OCI-LY3 (cell line): ENCODE data around the gene BEAN1.

Source experiments
- H2AFZ ChIP-seq: fragments of 200-600, 300-600 bp; shearing (Covaris generic); 2 replicates; pipeline ENCODE4 v1.6.0; 2014; ENCODE audit warnings: antibody characterized with exemption, low read depth, low read length
- H3K27ac ChIP-seq: fragments of 200-600, 300-600 bp; sonication (generic); 2 replicates; pipeline ENCODE4 v1.5.1; 2014; ENCODE audit warnings: mild to moderate bottlenecking, low read length, moderate library complexity, mixed read lengths
- H3K27me3 ChIP-seq: fragments of 200-600, 300-600 bp; sonication (generic); 2 replicates; pipeline ENCODE4 v1.6.1; 2014; ENCODE audit warnings: low read depth, low read length, mixed read lengths
- H3K36me3 ChIP-seq: fragments of 200-600, 300-600 bp; sonication (generic); replicated peaks from 2 replicates; pipeline ENCODE3; 2014; ENCODE audit warnings: low read depth, low read length, mixed read lengths
- H3K4me1 ChIP-seq: fragments of 300-600, 200-600 bp; sonication (generic); 2 replicates; pipeline ENCODE4 v1.6.1; 2014; ENCODE audit warnings: low read length, mixed read lengths
- H3K4me2 ChIP-seq: fragments of 200-600, 300-600 bp; sonication (generic); 2 replicates; pipeline ENCODE4 v1.6.1; 2014; ENCODE audit warnings: low read length, mixed read lengths
- H3K4me3 ChIP-seq: fragments of 300-600, 200-600 bp; sonication (generic); 2 replicates; pipeline ENCODE4 v1.5.1; 2014; ENCODE audit warnings: antibody characterized with exemption, mild to moderate bottlenecking, low read length, moderate library complexity
- H3K79me2 ChIP-seq: fragments of 300-600, 200-600 bp; shearing (Covaris generic); 2 replicates; pipeline ENCODE4 v1.6.1; 2014; ENCODE audit warnings: mild to moderate bottlenecking, low read length, mixed read lengths
- H3K9ac ChIP-seq: fragments of 300-600, 200-600 bp; shearing (Covaris generic); 2 replicates; pipeline ENCODE4 v1.6.0; 2014; ENCODE audit warnings: mild to moderate bottlenecking, low read length, moderate library complexity
- H3K9me3 ChIP-seq: fragments of 200-600, 300-600 bp; shearing (Covaris generic); 2 replicates; pipeline ENCODE4 v1.6.1; 2014; ENCODE audit warnings: low read length, mixed read lengths; ENCODE audit not compliant: insufficient read depth
- H4K20me1 ChIP-seq: fragments of 200-600, 300-600 bp; sonication (generic); 2 replicates; pipeline ENCODE4 v1.6.1; 2016; ENCODE audit warnings: low read length, mixed read lengths; ENCODE audit not compliant: insufficient read depth
- EZH2phosphoT487 ChIP-seq: fragments of 200-600 bp; shearing (Covaris generic); IDR thresholded peaks from 2 replicates; pipeline ENCODE4 v1.6.1; 2018; ENCODE audit warnings: antibody characterized with exemption, mixed run types, low read depth
- TF ChIP-seq, protein P1 (sequence below): fragments of 200-600, 300-600 bp; sonication (generic); IDR thresholded peaks from 2 replicates; pipeline ENCODE4 v1.5.1; 2014; ENCODE audit warnings: antibody characterized with exemption, low read length, low read depth

BEAN1 gene

DNA sequence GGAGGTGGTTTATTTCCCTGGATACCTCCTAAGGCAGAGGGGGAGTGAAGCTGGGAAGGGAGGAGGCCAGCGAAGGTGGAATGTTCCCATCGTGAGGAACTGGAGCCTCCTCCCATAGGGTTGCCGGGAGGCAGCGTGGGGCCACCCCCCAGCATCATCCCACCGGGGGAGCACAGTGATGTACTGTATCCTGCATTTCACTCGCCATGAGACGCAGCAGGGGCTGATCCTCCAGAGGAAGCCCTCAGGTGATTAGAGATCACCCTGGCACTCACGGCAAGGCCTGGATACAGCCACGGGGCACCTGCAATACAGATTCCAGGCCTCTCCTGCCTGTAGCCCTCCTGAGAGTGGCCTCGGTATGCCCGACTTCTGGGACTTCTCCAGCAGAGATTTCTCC, 25.5 kb upstream of the BEAN1 start:
- Histone ChIP-seq H3K36me3 (no peaks in the 10 kb centered on the region), H3K27me3 (peaks cover 33% of the 10 kb centered on the region), H3K4me3 (no peak overlapping the region), H2AFZ (no peak overlapping the region), H4K20me1 (no peaks in the 10 kb centered on the region), H3K9ac (no peak overlapping the region), H3K4me1 (no peaks in the 10 kb centered on the region; the same call in 1 of the 2 replicates), H3K4me2 (no peak overlapping the region), H3K9me3 (no peaks in the 10 kb centered on the region), H3K27ac (no peak overlapping the region), H3K79me2 (no peaks in the 10 kb centered on the region)
- TF ChIP-seq, protein P1, sequence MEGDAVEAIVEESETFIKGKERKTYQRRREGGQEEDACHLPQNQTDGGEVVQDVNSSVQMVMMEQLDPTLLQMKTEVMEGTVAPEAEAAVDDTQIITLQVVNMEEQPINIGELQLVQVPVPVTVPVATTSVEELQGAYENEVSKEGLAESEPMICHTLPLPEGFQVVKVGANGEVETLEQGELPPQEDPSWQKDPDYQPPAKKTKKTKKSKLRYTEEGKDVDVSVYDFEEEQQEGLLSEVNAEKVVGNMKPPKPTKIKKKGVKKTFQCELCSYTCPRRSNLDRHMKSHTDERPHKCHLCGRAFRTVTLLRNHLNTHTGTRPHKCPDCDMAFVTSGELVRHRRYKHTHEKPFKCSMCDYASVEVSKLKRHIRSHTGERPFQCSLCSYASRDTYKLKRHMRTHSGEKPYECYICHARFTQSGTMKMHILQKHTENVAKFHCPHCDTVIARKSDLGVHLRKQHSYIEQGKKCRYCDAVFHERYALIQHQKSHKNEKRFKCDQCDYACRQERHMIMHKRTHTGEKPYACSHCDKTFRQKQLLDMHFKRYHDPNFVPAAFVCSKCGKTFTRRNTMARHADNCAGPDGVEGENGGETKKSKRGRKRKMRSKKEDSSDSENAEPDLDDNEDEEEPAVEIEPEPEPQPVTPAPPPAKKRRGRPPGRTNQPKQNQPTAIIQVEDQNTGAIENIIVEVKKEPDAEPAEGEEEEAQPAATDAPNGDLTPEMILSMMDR = no peak
- no peak for TF ChIP-seq EZH2phosphoT487

DNA sequence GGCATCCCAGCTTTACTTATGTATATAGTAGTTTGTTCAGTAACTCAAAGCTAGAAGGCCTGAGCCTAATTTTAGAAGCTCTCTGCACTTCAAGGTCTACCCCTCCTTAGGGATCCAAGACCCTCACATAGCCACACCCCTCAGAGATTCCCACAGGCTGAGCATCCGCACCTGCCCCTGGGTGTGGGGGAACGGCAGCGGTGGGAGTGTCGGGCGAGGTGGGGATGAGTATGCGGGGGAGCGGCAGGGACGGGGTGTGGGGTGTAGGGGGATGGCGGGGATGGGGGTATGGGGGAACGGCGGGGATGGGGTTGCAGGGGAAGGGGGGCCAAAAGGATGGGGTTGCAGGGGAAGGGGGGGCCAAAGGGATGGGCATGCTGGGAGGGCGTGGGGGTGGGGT, 24.9 kb upstream of the BEAN1 start:
- Histone ChIP-seq H3K79me2 (no peaks in the 10 kb centered on the region), H3K36me3 (no peaks in the 10 kb centered on the region), H3K4me3 (no peak overlapping the region), H3K4me2 (no peak overlapping the region), H3K9me3 (no peaks in the 10 kb centered on the region), H3K9ac (no peak overlapping the region), H4K20me1 (no peaks in the 10 kb centered on the region), H2AFZ (no peak overlapping the region), H3K27ac (no peak overlapping the region), H3K4me1 (peaks cover 4% of the 10 kb centered on the region), H3K27me3 (peaks cover 35% of the 10 kb centered on the region)
- TF ChIP-seq EZH2phosphoT487 = no peak
- TF ChIP-seq, protein P1 = no peak

DNA sequence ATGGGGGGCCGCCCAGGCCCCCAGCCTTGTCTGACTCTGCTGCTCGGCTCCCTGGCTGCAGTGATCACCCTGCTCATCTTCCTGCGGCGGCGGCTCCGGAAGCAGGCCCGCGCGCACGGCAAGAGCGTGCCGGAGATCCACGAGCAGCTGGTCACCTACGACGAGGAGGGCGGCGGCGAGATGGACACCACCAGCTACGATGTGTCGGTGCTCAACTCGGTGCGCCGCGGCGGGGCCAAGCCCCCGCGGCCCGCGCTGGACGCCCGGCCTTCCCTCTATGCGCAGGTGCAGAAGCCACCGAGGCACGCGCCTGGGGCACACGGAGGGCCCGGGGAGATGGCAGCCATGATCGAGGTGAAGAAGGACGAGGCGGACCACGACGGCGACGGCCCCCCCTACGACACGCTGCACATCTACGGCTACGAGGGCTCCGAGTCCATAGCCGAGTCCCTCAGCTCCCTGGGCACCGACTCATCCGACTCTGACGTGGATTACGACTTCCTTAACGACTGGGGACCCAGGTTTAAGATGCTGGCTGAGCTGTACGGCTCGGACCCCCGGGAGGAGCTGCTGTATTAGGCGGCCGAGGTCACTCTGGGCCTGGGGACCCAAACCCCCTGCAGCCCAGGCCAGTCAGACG, 24.4 kb upstream of the BEAN1 start:
- Histone ChIP-seq H3K27me3 (peaks cover 36% of the 10 kb centered on the region), H3K4me3 (no peak overlapping the region), H3K4me2 (no peak overlapping the region), H4K20me1 (no peaks in the 10 kb centered on the region), H3K9ac (no peak overlapping the region), H3K79me2 (no peaks in the 10 kb centered on the region), H2AFZ (no peak overlapping the region), H3K4me1 (peaks cover 5% of the 10 kb centered on the region), H3K27ac (no peak overlapping the region), H3K9me3 (no peaks in the 10 kb centered on the region), H3K36me3 (no peaks in the 10 kb centered on the region)
- no peak for TF ChIP-seq EZH2phosphoT487
- TF ChIP-seq, protein P1 = no peak

DNA sequence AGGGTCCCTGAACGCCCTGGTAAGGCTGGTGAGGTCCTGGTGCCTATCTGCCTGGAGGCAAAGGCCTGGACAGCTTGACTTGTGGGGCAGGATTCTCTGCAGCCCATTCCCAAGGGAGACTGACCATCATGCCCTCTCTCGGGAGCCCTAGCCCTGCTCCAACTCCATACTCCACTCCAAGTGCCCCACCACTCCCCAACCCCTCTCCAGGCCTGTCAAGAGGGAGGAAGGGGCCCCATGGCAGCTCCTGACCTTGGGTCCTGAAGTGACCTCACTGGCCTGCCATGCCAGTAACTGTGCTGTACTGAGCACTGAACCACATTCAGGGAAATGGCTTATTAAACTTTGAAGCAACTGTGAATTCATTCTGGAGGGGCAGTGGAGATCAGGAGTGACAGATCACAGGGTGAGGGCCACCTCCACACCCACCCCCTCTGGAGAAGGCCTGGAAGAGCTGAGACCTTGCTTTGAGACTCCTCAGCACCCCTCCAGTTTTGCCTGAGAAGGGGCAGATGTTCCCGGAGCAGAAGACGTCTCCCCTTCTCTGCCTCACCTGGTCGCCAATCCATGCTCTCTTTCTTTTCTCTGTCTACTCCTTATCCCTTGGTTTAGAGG, 23.5 kb upstream of the BEAN1 start:
- no peak overlapping the region for H2AFZ ChIP-seq
- H3K4me3 ChIP-seq = no peak overlapping the region
- H3K4me1 ChIP-seq = peaks cover 12% of the 10 kb centered on the region
- no peaks in the 10 kb centered on the region for H3K9me3 ChIP-seq
- no peaks in the 10 kb centered on the region for H3K79me2 ChIP-seq
- H3K27me3 ChIP-seq = peaks cover 37% of the 10 kb centered on the region
- H3K36me3 ChIP-seq = no peaks in the 10 kb centered on the region
- no peak overlapping the region for H3K27ac ChIP-seq
- H4K20me1 ChIP-seq = no peaks in the 10 kb centered on the region
- no peak overlapping the region for H3K4me2 ChIP-seq
- H3K9ac ChIP-seq = no peak overlapping the region
- no peak for TF ChIP-seq EZH2phosphoT487
- TF ChIP-seq, protein P1 = no peak
